Fibroblast of gingiva (primary cell): ENCODE data around the gene FHAD1.
"Not testable (repeated sequence)": the region's sequence is repeated elsewhere in the genome, so short reads cannot be mapped to it uniquely, and the experiment has no call there.

ENCODE experiments used
- DNase-seq: peaks from one replicate; pipeline ENCODE4 v3.0.0-alpha.2; 2011; ENCODE audit warnings: low read depth

The FHAD1 gene

GRCh38 chr1:15418806-15419515, 171.9 kb downstream of the FHAD1 start:
- DNase-seq: no peak

GRCh38 chr1:15420853-15421465, 173.9 kb downstream of the FHAD1 start:
- DNase-seq: no peak

GRCh38 chr1:15422871-15423270, 175.8 kb downstream of the FHAD1 start:
- DNase-seq: no peak

- DNase-seq: no peak
Observed at GRCh38 chr1:15423355-15424077, 176.5 kb downstream of the FHAD1 start.

GRCh38 chr1:15424146-15424667, 177.2 kb downstream of the FHAD1 start:
- DNase-seq: no peak

GRCh38 chr1:15424981-15425380, 178.0 kb downstream of the FHAD1 start:
- DNase-seq: no peak

GRCh38 chr1:15425521-15425920, 178.5 kb downstream of the FHAD1 start:
- no peak for DNase-seq

GRCh38 chr1:15425958-15426357, 178.9 kb downstream of the FHAD1 start:
- DNase-seq: no peak

- peak; percentile 15 for DNase-seq
Observed at GRCh38 chr1:15426492-15427279, 179.7 kb downstream of the FHAD1 start.

- DNase-seq: no peak
Observed at GRCh38 chr1:15427280-15427666, 180.2 kb downstream of the FHAD1 start.

GRCh38 chr1:15428252-15428651, 181.2 kb downstream of the FHAD1 start:
- DNase-seq: not testable (repeated sequence)

GRCh38 chr1:15428815-15429435, 181.9 kb downstream of the FHAD1 start:
- DNase-seq: no peak

- DNase-seq: peak; percentile 55
Observed at GRCh38 chr1:15429701-15430149, 182.7 kb downstream of the FHAD1 start.

- peak; percentile 24 for DNase-seq
Observed at GRCh38 chr1:15430787-15431570, 184.0 kb downstream of the FHAD1 start.

- no peak for DNase-seq
Observed at GRCh38 chr1:15431571-15431948, 184.5 kb downstream of the FHAD1 start.

- no peak for DNase-seq
Observed at GRCh38 chr1:15432324-15432723, 185.3 kb downstream of the FHAD1 start.

GRCh38 chr1:15433471-15433870, 186.4 kb downstream of the FHAD1 start:
- DNase-seq: no peak

GRCh38 chr1:15434739-15435138, 187.7 kb downstream of the FHAD1 start:
- DNase-seq: peak; percentile 94

GRCh38 chr1:15435239-15436077, 188.4 kb downstream of the FHAD1 start:
- DNase-seq: no peak

- no peak for DNase-seq
Observed at GRCh38 chr1:15436881-15437442, 189.9 kb downstream of the FHAD1 start.
